ENCODE measurements around the gene C17orf100. TPM values are rescaled to one million over a fixed set of nuclear protein-coding genes. Genes with fewer than 3 reads are reported as not detected.

The C17orf100 gene
- total RNA-seq, 1 experiment from 2014 or later: 5.7 TPM

Other genes starting within 250 kb of the C17orf100 start
- gene AIPL1, start 216.6 kb upstream of the C17orf100 start, total RNA-seq (2014; rRNA removed; shearing (Covaris generic); ENCODE audit: low replicate concordance): not detected in 2 replicates
- 49.2 and 59.2 TPM in 2 replicates for gene PIMREG, start 207.3 kb upstream of the C17orf100 start, total RNA-seq (2014; rRNA removed; shearing (Covaris generic); ENCODE audit: low replicate concordance)
- 0.20 and 2.2 TPM in 2 replicates for gene PITPNM3, start 95.2 kb upstream of the C17orf100 start, total RNA-seq (2014; rRNA removed; shearing (Covaris generic); ENCODE audit: low replicate concordance)
- 15.8 and 16.8 TPM in 2 replicates for gene KIAA0753, start 11.1 kb upstream of the C17orf100 start, total RNA-seq (2014; rRNA removed; shearing (Covaris generic); ENCODE audit: low replicate concordance)
- gene TXNDC17, start 10.7 kb upstream of the C17orf100 start, total RNA-seq (2014; rRNA removed; shearing (Covaris generic); ENCODE audit: low replicate concordance): 104 and 186 TPM in 2 replicates
- 3.4 and 13.9 TPM in 2 replicates for gene MED31, start 157 bp upstream of the C17orf100 start, total RNA-seq (2014; rRNA removed; shearing (Covaris generic); ENCODE audit: low replicate concordance)
- not detected in 2 replicates for gene SLC13A5, start 61.6 kb downstream of the C17orf100 start, total RNA-seq (2014; rRNA removed; shearing (Covaris generic); ENCODE audit: low replicate concordance)
- gene XAF1, start 104.3 kb downstream of the C17orf100 start, total RNA-seq (2014; rRNA removed; shearing (Covaris generic); ENCODE audit: low replicate concordance): not detected in 2 replicates
- gene FBXO39, start 124.5 kb downstream of the C17orf100 start, total RNA-seq (2014; rRNA removed; shearing (Covaris generic); ENCODE audit: low replicate concordance): not detected in 2 replicates
- gene TEKT1, start 180.0 kb downstream of the C17orf100 start, total RNA-seq (2014; rRNA removed; shearing (Covaris generic); ENCODE audit: low replicate concordance): not detected in 2 replicates

Measured in Caki2 (cell line).